D341Med (cell line): ENCODE measurements around the gene RFX7.
"Not testable (repeated sequence)": the region's sequence is repeated elsewhere in the genome, so short reads cannot be mapped to it uniquely, and the experiment has no call there.

Experiments
- DNase-seq: peaks from one replicate; pipeline ENCODE4 v3.0.0; 2012; ENCODE audit warnings: low spot score

The RFX7 gene

GRCh38 chr15:56205061-56205876, 38.4 kb downstream of the RFX7 start:
- DNase-seq: no peak

- not testable (repeated sequence) for DNase-seq
Observed at GRCh38 chr15:56203312-56203922, 40.3 kb downstream of the RFX7 start.

DNA sequence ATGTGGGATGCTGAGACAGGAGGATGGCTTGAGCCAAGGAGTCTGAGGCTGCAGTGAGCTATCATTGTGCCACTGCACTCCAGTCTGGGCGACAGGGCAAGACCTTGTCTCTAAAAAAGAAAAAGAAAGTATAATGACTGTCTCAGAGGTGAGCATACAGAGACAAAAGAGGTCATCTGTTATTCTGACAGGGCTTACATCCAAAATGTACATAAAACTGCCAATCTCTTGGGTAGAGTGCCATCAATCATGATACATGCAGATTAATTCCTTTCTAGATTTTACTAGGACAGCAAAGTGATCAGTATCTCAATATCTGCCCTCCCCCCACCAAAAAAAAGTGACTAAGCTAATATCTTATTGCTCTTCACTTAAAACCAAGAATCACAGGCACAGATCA, 41.0 kb downstream of the RFX7 start:
- DNase-seq: no peak

DNA sequence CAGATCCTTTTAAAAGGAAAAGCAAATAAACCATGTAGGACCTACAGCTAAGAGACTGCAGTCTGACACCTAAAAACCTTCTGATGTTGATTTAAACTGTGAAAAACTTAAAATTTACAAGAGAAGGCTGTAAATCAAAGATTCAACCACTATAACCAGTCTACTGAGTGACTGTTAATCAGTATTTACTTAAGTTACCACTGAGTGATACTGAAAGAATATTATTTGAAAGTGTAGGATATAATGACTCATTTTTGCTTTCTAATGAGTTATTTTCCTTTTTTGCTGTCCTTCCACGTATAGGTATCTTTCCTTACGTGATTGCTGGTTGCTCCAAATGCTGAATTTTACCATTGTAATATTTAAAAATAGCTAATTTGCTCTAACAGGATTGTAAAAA, 44.6 kb downstream of the RFX7 start:
- DNase-seq: no peak

- DNase-seq: no peak
Observed at GRCh38 chr15:56194035-56194434, 49.6 kb downstream of the RFX7 start.

- no peak for DNase-seq
Observed at GRCh38 chr15:56192659-56193442, 50.8 kb downstream of the RFX7 start.

DNA sequence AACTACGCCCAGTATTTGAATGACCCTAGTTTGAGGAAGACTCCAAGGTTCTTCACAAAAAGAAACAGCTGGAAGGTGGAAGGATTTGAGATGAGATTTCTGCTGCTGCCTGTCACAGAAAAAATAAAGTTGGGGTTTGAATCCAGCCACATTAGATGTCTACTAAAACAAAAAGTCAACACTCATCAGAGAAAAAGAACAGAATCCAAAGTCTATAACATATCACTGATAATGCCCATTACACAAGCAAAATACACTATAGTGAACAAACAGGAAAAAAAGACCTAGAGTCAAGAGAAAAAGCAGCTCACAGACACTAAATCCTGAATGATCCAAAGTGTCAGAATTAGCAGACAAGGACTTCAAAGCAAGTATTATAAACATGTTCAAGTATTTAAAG, 56.0 kb downstream of the RFX7 start:
- no peak for DNase-seq

GRCh38 chr15:56185980-56186379, 57.7 kb downstream of the RFX7 start:
- no peak for DNase-seq

- no peak for DNase-seq
Observed at GRCh38 chr15:56184516-56184915, 59.2 kb downstream of the RFX7 start.

- no peak for DNase-seq
Observed at GRCh38 chr15:56180851-56181250, 62.8 kb downstream of the RFX7 start.

GRCh38 chr15:56176996-56177395, 66.7 kb downstream of the RFX7 start:
- no peak for DNase-seq

DNA sequence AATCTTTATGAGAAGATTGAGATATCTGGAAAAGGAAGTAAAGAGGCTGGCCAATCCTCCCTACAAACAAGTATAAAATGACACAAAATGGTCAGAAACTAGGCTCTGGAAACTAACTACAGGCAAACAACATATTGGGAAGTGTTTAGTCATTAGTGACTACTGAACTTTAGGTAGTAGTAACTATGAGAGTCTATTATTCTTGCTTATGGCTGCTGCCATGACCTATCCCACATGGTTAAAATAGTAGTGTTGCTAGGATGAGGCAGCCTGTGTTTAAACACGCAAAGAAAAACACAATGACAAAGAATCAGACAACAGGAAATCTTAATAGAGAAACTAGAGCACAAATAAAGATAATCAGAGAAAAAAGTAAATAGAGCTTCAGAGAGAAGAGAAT, 67.9 kb downstream of the RFX7 start:
- DNase-seq: no peak

DNA sequence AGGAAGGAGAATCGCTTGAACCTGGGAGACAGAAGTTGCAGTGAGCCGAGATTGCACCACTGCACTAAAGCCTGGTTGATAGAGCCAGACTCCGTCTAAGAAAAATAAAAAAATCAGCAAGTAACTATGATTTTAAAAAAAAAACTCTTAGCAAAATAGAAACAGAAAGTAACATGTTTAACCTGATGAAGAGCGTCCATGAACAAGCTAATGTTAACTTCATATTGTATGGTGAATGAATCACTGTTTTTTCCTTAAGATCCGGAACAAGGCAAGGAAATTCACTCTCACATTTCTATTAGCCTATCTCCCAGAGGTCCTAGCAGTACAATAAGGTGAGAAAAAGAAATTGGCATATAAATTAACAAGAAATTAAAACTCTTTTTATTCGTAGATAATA, 69.0 kb downstream of the RFX7 start:
- no peak for DNase-seq

GRCh38 chr15:56168394-56168793, 75.3 kb downstream of the RFX7 start:
- DNase-seq: no peak

- no peak for DNase-seq
Observed at GRCh38 chr15:56165234-56165633, 78.4 kb downstream of the RFX7 start.

GRCh38 chr15:56160966-56161365, 82.7 kb downstream of the RFX7 start:
- DNase-seq: no peak

GRCh38 chr15:56156877-56157276, 86.8 kb downstream of the RFX7 start:
- DNase-seq: no peak

DNA sequence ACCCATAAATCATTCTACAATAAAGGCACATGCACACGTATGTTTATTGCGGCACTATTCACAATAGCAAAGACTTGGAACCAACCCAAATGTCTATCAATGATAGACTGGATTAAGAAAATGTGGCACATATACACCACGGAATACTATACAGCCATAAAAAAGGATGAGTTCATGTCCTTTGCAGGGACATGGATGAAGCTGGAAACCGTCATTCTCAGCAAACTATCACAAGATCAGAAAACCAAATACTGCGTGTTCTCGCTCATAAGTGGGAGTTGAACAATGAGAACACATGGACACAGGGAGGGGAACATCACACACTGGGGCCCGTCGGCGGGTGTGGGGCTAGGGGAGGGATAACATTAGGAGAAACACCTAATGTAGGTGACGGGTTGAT, 88.4 kb downstream of the RFX7 start:
- not testable (repeated sequence) for DNase-seq

DNA sequence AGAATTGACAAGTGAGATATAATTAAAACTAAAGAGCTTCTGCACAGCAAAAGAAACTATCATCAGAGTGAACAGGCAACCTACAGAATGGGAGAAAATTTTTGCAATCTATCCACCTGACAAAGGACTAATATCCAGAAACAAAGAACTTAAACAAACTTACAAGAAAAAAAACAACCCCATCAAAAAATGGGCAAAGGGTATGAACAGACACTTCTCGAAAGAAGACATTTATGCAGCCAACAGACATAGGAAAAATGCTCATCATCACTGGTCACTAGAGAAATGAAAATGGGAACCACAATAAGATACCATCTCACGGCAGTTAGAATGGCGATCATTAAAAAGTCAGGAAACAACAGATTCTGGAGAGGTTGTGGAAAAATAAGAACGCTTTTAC, 88.9 kb downstream of the RFX7 start:
- DNase-seq: not testable (repeated sequence)

DNA sequence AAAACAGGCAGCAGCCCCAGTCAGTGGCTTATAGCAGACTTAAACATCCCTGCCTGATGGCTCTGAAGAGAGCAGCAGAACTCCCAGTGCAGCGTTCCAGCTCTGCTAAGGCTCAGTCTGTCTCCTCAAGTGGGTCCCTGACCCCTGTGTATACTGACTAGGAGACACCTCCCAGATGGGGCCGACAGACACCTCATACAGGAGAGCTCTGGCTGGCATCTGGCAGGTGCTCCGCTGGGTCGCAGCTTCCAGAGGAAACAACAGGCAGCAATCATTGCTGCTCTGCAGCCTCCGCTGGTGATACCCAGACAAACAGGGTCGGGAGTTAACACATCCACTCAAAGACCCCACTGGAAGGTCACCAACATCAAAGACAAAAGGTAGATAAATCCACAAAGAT, 93.5 kb downstream of the RFX7 start:
- no peak for DNase-seq

- DNase-seq: no peak
Observed at GRCh38 chr15:56148064-56148463, 95.6 kb downstream of the RFX7 start.

- no peak for DNase-seq
Observed at GRCh38 chr15:56146756-56147155, 96.9 kb downstream of the RFX7 start.

- DNase-seq: no peak
Observed at GRCh38 chr15:56128081-56128480, 115.6 kb downstream of the RFX7 start.
